Activated CD4-positive, CD25-positive, alpha-beta regulatory T cell (primary cell): ENCODE data around the gene SERPINA10.

Source experiments
- DNase-seq, 4 experiments: peaks; one replicate each; lab custom pipeline; 2025; lab: John Stamatoyannopoulos, UW

Gene SERPINA10, protein sequence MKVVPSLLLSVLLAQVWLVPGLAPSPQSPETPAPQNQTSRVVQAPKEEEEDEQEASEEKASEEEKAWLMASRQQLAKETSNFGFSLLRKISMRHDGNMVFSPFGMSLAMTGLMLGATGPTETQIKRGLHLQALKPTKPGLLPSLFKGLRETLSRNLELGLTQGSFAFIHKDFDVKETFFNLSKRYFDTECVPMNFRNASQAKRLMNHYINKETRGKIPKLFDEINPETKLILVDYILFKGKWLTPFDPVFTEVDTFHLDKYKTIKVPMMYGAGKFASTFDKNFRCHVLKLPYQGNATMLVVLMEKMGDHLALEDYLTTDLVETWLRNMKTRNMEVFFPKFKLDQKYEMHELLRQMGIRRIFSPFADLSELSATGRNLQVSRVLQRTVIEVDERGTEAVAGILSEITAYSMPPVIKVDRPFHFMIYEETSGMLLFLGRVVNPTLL

GRCh38 chr14:94292872-94293577 is at the start of gene SERPINA10:
Gene SERPINA10, minus strand, starts transcription at chr14:94293268. Its CDS starts 2,675 bp downstream, at chr14:94290593.
- no peak for DNase-seq

DNA sequence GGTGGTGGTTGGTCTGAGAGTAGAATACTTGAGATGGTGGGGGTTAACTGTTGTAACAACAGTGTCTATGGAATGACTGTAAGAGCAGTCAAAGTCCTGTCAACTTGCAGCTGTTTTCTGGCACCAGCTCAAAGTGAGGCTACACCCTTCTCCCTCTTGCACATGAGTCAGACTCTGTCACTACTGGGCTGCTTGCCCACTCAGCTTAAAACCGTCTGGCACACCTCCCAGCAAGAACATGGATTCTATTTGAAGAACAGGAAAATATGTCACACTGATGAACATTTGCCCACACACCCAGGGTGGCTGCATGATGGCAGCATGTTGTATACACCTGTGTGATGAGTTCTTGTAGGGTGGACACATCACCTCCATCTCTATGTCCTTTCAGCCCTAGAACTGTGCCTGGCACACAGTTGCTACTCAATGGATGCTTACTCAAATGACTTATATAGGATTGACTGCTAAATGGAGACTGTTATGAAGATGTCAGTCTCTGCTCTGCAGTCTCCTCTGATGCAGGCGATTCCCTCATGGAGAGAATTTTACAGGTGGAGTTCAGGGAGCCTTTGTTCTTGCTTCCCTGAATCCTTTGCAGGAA is 49.4 kb upstream of the SERPINA10 start:
- DNase-seq = no peak

- DNase-seq = no peak
These were observed 48.7 kb upstream of the SERPINA10 start for GRCh38 chr14:94341656-94342333.

DNA sequence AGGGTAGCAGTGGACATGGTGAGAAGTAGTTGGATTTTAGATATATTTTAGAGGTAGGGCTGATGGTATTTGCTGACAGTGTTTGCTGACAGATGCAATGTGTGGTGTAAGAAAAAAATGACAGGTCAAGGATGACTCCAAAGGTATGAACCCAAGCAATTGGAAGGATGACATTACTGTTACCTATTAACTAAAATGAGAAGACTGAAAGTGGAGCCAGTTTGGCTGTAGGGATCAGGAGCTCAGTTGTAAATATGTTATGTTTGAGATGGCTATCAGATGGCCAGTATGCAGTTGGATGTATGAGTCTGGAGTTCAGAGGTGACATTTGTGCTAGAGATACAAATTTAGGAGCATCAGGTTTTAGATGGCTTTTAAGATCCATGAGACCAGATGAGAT is 47.5 kb upstream of the SERPINA10 start:
- DNase-seq = no peak

DNA sequence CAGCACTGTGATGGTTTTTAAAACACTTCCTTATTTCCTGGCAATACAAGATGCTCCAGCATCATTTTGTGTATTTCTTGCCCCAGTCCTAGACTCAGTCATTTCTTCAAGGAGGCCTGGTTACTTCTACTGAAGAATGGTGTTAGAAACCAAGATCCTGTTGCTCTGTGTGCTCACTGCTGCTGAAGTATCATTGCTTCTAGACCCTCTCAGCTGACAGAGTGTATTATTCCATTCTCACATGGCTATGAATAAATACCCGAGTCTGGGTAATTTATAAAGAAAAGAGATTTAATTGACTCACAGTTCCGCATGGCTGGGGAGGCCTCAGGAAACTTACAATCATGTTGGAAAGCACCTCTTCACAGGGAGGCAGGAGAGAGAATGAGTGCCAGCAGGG is 45.0 kb upstream of the SERPINA10 start:
- DNase-seq = no peak

DNA sequence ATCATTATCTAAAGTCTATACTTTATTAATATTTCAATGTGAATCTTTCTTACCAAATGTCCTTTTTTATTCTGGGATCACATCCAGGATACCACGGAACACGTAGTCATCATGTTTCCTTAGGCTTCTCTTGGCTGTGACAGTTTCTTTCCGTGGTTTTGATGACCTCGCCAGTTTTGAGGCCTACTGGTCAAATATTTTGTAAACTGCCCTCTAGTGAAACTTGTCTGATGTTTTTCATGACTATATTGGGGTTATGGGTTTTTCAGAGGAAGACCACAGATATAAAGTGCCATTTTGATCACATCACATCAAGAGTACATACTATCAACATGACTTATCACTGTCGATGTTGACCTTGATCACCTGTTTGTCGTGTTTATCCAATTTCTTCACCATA is 44.2 kb upstream of the SERPINA10 start:
- DNase-seq = no peak

DNA sequence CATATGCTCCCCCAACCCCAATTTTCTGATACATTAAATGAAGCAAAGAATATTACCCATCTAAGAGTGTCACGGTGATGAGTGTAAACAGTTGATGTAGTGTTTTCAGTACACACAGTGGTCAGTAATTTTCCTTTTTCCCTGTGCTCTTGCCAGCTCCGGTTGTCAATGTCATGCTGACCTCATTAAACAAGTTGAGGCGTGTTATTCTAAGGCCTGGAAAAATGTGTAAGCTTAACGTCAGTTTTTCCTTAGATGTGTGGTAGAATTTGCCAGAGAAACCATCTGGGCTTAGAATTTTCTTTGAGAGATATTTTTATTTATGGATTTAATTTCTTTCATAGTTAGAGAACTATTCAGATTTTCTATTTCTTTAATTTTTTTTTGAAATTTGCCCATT is 41.8 kb upstream of the SERPINA10 start:
- DNase-seq = no peak

- no peak for DNase-seq
These were observed 39.5 kb upstream of the SERPINA10 start for GRCh38 chr14:94332587-94332986.

DNA sequence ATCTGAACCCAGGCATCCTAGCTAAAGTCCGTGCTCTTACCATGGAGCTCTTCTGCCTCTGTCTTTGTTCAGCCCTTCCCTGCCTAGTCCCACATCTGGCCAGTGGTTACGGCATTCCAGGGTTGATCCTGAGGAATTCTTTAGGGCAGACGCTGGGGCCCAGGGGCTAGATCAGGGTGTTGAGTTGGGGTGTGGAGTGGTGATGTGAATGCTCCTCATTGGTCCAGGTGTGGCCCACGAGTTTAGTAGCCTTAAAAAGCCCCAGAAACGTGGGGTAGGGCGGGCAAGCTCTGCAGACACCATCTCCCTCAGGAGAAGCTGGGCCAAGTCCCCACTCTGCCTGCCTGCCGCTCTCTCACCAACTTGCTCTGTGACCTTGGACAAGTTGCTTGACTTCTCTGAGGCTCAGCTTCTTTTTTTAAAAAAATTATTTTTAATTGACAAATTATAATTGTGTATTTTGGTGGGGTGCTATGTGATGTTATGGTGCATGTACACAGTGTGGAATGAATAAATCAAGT is 39.1 kb upstream of the SERPINA10 start:
- no peak for DNase-seq

DNA sequence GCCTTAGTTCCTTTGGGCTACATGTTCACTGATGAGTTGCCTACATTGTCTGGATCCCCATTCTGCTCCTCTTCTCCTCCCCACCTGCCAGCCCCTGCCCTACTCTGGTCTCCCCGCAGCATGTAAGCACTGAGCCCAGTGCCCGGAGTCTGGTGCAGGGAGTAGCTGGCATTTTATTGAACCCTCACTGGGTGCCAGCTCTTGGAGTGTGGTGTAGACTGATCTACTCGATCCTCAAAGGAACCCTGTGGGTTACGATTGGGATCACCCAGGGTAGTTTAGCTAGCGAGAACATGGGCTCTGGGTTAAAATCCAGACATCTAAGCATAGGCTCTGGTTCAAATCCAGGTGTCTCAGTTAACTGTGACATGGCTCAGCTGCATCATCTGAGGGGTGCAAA is 38.4 kb upstream of the SERPINA10 start:
- DNase-seq = no peak

DNA sequence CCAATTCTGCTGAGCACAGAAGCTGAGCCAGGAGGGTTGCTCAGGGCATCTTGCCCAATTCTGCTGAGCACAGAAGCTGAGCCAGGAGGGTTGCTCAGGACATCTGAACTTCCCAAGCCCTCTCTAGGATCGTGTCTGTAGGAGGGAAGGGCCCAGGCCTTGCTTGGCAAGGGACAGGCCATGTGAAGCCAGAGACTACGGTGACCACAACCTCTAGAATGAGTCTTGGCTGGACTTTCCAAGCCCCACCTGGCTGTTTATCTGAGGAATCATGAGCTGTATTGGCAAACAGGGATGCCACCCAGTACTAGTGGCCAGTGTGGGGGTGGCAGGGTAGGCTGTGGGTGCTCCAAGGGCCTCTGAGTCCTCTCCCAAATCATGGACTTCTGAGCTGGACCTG is 37.8 kb upstream of the SERPINA10 start:
- no peak for DNase-seq

DNA sequence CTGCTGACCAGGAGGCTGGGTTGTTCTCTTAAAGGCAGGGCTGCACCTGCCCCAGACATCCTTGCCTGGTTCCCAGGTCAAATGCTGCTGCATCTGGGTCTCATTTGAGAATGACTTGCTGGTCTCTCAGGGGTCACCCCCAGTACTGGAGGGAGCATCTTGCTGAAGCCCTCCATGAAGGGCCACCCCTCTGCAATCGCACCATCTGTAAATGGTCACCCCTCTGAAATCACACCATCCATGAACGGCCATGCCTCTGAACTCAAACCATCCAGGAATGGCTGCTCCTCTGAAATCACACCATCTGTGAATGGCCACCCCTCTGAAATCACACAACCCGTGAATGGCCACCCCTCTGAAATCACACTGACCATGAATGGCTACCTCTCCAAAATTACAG is 37.4 kb upstream of the SERPINA10 start:
- DNase-seq = no peak

DNA sequence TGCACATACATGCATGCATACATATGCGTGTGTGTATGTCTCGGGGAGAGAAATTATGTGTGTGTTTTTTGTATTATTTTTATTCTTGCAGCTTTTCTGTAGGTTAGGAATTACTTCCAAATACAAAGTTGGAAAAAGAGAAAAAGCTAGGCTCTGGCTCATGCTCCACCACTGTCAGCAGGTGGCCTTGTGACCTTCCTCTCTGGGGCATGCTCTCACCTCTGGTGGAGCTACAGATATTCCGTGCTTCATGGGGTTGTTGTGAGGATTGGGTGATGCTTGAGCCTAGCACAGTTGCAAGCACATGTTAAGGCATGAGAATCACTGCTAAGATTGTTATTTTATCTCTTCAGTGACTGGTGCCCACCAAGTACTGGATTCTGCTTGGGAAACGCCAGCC is 36.8 kb upstream of the SERPINA10 start:
- no peak for DNase-seq

GRCh38 chr14:94328196-94328595 is 35.1 kb upstream of the SERPINA10 start:
- DNase-seq = no peak

DNA sequence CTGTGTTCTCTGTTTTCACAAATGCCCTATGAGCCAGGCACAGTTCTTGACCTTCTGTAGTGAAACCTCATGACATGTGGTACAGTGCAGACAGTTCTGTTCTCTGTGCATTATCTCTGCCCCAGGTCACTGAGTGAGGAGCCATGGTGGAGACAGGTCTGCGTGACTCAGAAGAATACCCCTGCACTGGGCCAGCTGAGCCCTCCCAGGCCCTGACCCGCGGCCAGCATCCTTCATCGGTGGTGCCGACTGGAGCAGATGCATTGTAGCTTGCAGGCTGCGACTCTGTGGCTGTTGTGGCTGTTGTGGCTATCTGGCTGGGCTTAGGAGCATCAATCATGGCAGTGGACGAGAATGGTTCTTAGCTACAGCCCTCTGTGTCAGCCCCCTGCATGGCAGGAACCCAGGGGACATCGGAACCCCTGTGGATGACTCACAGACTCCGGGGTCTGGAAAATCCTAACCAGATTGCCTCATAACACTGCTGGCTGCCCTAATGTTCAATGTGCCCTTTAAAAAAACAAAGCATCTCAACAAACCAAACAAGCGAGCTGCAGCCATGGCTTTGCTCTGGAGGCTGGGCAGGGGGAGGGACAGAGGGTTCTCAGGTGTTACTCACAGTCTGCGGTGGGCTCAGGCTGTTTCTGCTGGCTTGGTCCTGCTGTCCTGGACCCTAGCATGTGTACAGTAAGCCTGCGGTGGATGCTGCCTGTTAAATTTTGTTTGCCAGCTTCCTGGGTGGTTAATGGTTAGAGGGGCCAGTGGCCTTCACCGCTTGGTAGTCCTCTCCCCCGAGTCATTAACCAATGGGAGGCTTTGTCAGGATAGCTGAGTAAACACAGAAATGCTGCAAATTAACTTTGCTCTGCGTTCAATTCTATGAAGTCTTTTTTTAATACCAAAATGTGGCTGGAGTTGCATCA is 29.8 kb upstream of the SERPINA10 start, which contains the start of gene SERPINA6:
TSS of gene SERPINA6 (minus strand) at position 689 of the 923 bp plus-strand sequence. CDS start 8,688 bp downstream, outside the sequence.
- DNase-seq = no peak

DNA sequence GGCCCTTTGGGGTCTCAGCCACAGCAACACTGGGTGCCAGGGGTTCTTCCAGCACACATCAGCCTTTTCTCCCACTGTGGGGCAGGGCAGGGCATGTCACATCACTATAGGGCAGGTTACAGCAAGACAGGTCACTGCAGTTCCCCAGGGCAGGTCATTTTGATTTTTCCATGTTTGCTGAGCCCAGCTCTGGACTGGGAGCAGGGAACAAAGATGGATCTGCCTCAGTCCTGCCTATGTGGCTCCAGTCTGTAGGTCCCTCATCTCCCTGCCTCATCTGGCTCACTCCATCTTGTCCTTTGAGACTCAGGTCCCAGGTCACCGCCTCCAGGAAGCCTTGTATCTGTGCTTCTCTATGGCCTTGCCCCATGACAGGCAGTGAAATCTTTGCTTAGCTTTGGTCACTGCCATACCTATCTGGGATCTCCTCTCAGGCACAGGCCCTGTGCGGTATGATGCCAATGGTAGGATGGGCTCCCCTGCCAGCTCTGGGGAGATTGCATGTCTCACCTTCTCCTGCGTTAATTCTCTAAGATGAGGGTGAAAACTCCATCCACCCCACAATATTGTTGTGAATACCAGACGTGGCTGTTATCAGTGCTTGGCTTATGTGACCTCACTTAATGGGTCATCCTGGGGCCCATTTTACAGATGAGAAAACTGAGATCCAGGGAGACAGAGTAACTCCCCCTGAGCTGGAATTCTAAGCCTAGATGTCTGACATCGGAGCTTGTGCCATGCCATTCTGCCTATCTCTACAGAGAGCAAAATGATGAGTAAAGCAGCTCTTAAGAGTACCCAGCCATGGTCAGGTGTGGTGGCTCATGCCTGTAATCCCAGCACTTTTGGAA is 28.6 kb upstream of the SERPINA10 start:
- DNase-seq = no peak

DNA sequence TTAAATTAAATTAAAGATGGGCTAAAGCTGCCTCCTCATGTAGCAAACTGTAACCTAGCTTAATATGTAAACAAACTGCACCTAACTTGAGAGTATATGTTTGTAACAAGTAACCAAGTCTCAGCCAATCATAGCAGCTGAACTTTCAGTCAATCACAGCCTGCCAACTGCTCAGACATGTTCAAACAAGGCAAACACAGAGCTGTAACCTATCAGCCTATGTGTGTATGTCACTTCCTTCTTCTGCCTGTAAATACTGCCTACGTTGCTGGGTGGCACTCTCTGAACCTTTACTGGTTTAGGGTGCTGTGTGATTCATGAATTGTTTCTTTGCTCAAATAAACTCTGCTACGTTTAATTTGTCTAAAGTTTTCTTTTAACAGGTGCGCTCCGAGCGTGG is 27.2 kb upstream of the SERPINA10 start:
- no peak for DNase-seq

GRCh38 chr14:94317259-94317658 is 24.2 kb upstream of the SERPINA10 start:
- no peak for DNase-seq

DNA sequence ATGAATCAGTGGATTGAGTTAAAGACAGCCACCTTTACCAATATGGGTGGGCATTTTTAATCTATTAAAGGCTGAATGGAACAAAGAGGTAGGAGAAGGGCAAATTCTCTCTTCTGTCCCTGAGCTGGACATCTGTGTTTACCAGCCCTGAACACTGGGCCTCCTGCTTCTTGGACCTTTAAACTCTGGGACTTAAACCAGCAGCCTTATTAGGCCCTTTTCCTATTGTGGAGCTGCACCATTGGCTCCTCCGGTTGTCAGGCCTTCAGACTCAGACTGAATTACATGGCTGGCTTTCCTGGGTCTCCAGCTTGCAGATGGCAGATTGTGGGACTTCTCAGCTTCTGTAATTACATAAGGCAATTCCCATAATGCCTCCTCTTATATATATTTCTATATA is 23.6 kb upstream of the SERPINA10 start:
- DNase-seq = no peak

DNA sequence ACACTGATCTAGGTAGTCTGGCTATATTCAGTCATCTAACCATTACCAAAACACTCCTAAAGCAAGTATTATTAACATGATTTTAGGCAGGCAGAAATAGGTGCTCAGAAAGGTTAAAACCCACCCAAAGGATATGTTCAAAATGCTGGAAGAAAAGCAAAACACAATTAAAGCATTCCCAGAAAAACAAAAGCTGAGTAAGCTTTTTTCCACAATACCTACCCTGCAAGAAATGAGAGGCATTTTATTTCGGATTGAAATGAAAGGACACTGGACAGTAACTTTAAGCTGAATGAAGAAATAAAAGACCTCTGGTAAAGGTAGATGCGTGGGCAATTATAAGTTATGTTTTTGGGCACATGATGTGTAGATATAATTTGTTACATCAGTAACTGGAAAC is 21.8 kb upstream of the SERPINA10 start:
- no peak for DNase-seq
